GM23338 (cell line): ENCODE results near the gene MIEN1. TPM values are rescaled to one million over a fixed set of nuclear protein-coding genes. Genes with fewer than 3 reads are reported as not detected.
"Not testable (repeated sequence)": the region's sequence is repeated elsewhere in the genome, so short reads cannot be mapped to it uniquely, and the experiment has no call there.

Source experiments
- ATAC-seq: fragments of 200-7000 bp; cut with Tn5 transposase; 3 replicates; pipeline ENCODE4 v1.9.1; 2020
- DNase-seq: peaks from one replicate; pipeline ENCODE4 v3.0.0-alpha.2; 2015; ENCODE audit warnings: low spot score
- H2AFZ ChIP-seq: fragments of 200-600 bp; sonication (generic); 2 replicates; pipeline ENCODE4 v1.8.0; 2016; ENCODE audit warnings: antibody characterized with exemption, mild to moderate bottlenecking, moderate library complexity
- H3F3A ChIP-seq: fragments of 200-600 bp; sonication (generic); replicated peaks from 2 replicates; pipeline ENCODE4 v1.8.0; 2017; ENCODE audit warnings: antibody characterized with exemption, mixed run types, low read depth
- H3K27ac ChIP-seq: fragments of 200-600 bp; sonication (generic); 2 replicates; pipeline ENCODE4 v1.6.1; 2016; ENCODE audit warnings: low read depth
- H3K27me3 ChIP-seq: fragments of 200-600 bp; sonication (generic); 2 replicates; pipeline ENCODE4 v1.8.0; 2016; ENCODE audit warnings: mild to moderate bottlenecking, mixed run types, moderate library complexity; ENCODE audit not compliant: insufficient read depth
- H3K36me3 ChIP-seq: fragments of 200-600 bp; sonication (generic); 2 replicates; pipeline ENCODE4 v1.8.0; 2016; ENCODE audit warnings: mild to moderate bottlenecking; ENCODE audit not compliant: insufficient read depth
- H3K4me1 ChIP-seq: fragments of 200-600 bp; sonication (generic); 2 replicates; pipeline ENCODE4 v1.8.0; 2016; ENCODE audit warnings: mild to moderate bottlenecking, moderate library complexity; ENCODE audit not compliant: insufficient read depth
- H3K4me2 ChIP-seq: fragments of 200-600 bp; sonication (generic); 2 replicates; pipeline ENCODE4 v1.7.1; 2017; ENCODE audit warnings: mixed run types
- H3K4me3 ChIP-seq: fragments of 200-600 bp; sonication (generic); 2 replicates; pipeline ENCODE4 v1.6.1; 2016; ENCODE audit warnings: mixed run types
- H3K79me2 ChIP-seq: fragments of 200-600 bp; sonication (generic); replicated peaks from 2 replicates; pipeline ENCODE4 v1.8.0; 2017; ENCODE audit warnings: mild to moderate bottlenecking; ENCODE audit not compliant: insufficient read depth
- H3K9me2 ChIP-seq: fragments of 200-600 bp; sonication (generic); 2 replicates; pipeline ENCODE4 v1.8.0; 2017; ENCODE audit not compliant: insufficient read depth
- H4K20me1 ChIP-seq: fragments of 200-600 bp; sonication (generic); replicated peaks from 2 replicates; pipeline ENCODE4 v1.8.0; 2017; ENCODE audit warnings: mild to moderate bottlenecking; ENCODE audit not compliant: insufficient read depth
- H3K27ac Mint-ChIP-seq: 2 replicates; pipeline ENCODE4 v1.8.0; 2020; ENCODE audit warnings: inconsistent platforms, mild to moderate bottlenecking, moderate library complexity, mixed read lengths
- H3K27me3 Mint-ChIP-seq: 3 replicates; pipeline ENCODE4 v1.8.0; 2022; ENCODE audit warnings: low read depth, mild to moderate bottlenecking, moderate library complexity, mixed read lengths, inconsistent platforms; ENCODE audit not compliant: insufficient read depth, poor library complexity
- H3K36me3 Mint-ChIP-seq: 3 replicates; pipeline ENCODE4 v1.8.0; 2021; ENCODE audit warnings: low read depth, mild to moderate bottlenecking, inconsistent platforms, moderate library complexity, mixed read lengths
- H3K4me1 Mint-ChIP-seq: 3 replicates; pipeline ENCODE4 v1.8.0; 2020; ENCODE audit warnings: mild to moderate bottlenecking, inconsistent platforms, mixed read lengths
- H3K4me3 Mint-ChIP-seq: 3 replicates; pipeline ENCODE4 v1.8.0; 2021; ENCODE audit warnings: moderate library complexity, mild to moderate bottlenecking, inconsistent platforms, mixed read lengths
- H3K9me3 Mint-ChIP-seq: 3 replicates; pipeline ENCODE4 v1.8.0; 2020; ENCODE audit warnings: moderate library complexity, mild to moderate bottlenecking, inconsistent platforms, mixed read lengths
- CREB1 ChIP-seq: fragments of 250-450 bp; sonication (Bioruptor Pico); IDR thresholded peaks from 2 replicates; pipeline ENCODE4 v1.5.0; 2020; ENCODE audit warnings: low read depth, mild to moderate bottlenecking, moderate library complexity
- EZH2phosphoT487 ChIP-seq: fragments of 200-600 bp; sonication (generic); IDR thresholded peaks from one replicate; pipeline ENCODE4 v1.8.1; 2018; ENCODE audit warnings: antibody characterized with exemption; ENCODE audit not compliant: unreplicated experiment
- JUNB ChIP-seq: IDR thresholded peaks from one replicate; pipeline ENCODE4 v1.6.1; 2016; ENCODE audit warnings: antibody characterized with exemption; ENCODE audit not compliant: unreplicated experiment
- POLR2AphosphoS5 ChIP-seq: IDR thresholded peaks from 2 replicates; pipeline ENCODE4 v1.6.1; 2016; ENCODE audit warnings: antibody characterized with exemption, low read depth
- ZNF462 ChIP-seq: fragments of 250-450 bp; sonication (Bioruptor Pico); IDR thresholded peaks from 2 replicates; pipeline ENCODE4 v1.5.0; 2020; ENCODE audit warnings: mild to moderate bottlenecking, moderate library complexity
- polyA plus RNA-seq: library from polyadenylated mRNA; unstranded; fragments of >200 nt; fragmentation: Nextera tagmentation; extraction: Ambion mirVana; gene quantifications from 2 replicates; pipeline ENCODE4 v1.2.1, GENCODE V29; 2016
- total RNA-seq: library from RNA; depleted of rRNA; stranded (reverse); fragments of >200 nt; shearing (Covaris generic); gene quantifications from 2 replicates; pipeline ENCODE4 v1.2.3, GENCODE V29; 2014

MIEN1 gene
- total and polyA plus RNA-seq, 2 experiments from 2014 or later: 37.1 to 91.8 TPM

- TF ChIP-seq ZNF462 (CRISPR knock-in tag): no peak
- TF ChIP-seq JUNB: no peak
- TF ChIP-seq EZH2phosphoT487: no peak
These were observed 30.0 kb downstream of the MIEN1 start (continued) for GRCh38 chr17:39700148-39700987.

DNA sequence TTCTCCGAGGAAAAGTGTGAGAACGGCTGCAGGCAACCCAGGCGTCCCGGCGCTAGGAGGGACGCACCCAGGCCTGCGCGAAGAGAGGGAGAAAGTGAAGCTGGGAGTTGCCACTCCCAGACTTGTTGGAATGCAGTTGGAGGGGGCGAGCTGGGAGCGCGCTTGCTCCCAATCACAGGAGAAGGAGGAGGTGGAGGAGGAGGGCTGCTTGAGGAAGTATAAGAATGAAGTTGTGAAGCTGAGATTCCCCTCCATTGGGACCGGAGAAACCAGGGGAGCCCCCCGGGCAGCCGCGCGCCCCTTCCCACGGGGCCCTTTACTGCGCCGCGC lies 30.5 kb downstream of the MIEN1 start, which contains the start of gene ERBB2:
TSS of gene ERBB2 (plus strand) at position 247 of the 330 bp plus-strand sequence. CDS start 175 bp downstream, outside the sequence.
- no peaks in the 10 kb centered on the region for H3K27me3 ChIP-seq
- Mint-ChIP-seq H3K36me3 (peaks cover 21% of the 10 kb centered on the region), H3K27ac (peak within 1 kb of the TSS; percentile 93), H3K4me1 (peaks cover 72% of the 10 kb centered on the region), H3K4me3 (peak within 1 kb of the TSS; percentile 97), H3K27me3 (peaks cover 11% of the 10 kb centered on the region), H3K9me3 (no peaks in the 10 kb centered on the region)
- no peaks in the 10 kb centered on the region for H3K9me2 ChIP-seq
- ATAC-seq: peak; percentile 64
- peaks cover 16% of the 10 kb centered on the region for H4K20me1 ChIP-seq
- peak within 1 kb of the TSS; percentile 83 for H3K27ac ChIP-seq
- H3K4me1 ChIP-seq: peaks cover 75% of the 10 kb centered on the region
- H2AFZ ChIP-seq: peak within 1 kb of the TSS; percentile 47; the same call in 1 of the 2 replicates
- DNase-seq: peak; percentile 89
- peak within 1 kb of the TSS; percentile 97 for H3K4me3 ChIP-seq
- peaks cover 73% of the 10 kb centered on the region for H3K79me2 ChIP-seq
- peaks cover 14% of the 10 kb centered on the region for H3F3A ChIP-seq
- TF ChIP-seq CREB1 (CRISPR knock-in tag) (no peak), POLR2AphosphoS5 (peak; percentile 76)
- no peaks in the 10 kb centered on the region for H3K36me3 ChIP-seq
- peak within 1 kb of the TSS; percentile 75 for H3K4me2 ChIP-seq

- H2AFZ ChIP-seq, H3K36me3 ChIP-seq, H3K9me2 ChIP-seq, H3K9me3 Mint-ChIP-seq, DNase-seq, H3K27me3 ChIP-seq, ATAC-seq: not testable (repeated sequence)
- Mint-ChIP-seq H3K4me3 (peak overlapping the region; percentile 97), H3K27me3 (peaks cover 13% of the 10 kb centered on the region), H3K4me1 (peaks cover 72% of the 10 kb centered on the region), H3K36me3 (peaks cover 20% of the 10 kb centered on the region; the same call in 2 of the 3 replicates), H3K27ac (peak overlapping the region; percentile 93)
- Histone ChIP-seq H3F3A (peaks cover 14% of the 10 kb centered on the region), H4K20me1 (peaks cover 13% of the 10 kb centered on the region), H3K27ac (peak overlapping the region; percentile 83), H3K79me2 (peaks cover 68% of the 10 kb centered on the region), H3K4me2 (peak overlapping the region; percentile 75), H3K4me3 (peak overlapping the region; percentile 97), H3K4me1 (peaks cover 75% of the 10 kb centered on the region)
These were observed 31.0 kb downstream of the MIEN1 start for GRCh38 chr17:39699157-39699817.
